ENCODE results near the gene RAB1A. TPM values are rescaled to one million over a fixed set of nuclear protein-coding genes. Genes with fewer than 3 reads are reported as not detected.
A peak's percentile ranks its signal among the peaks of the same experiment; 100 is the strongest.

Gene RAB1A
- total RNA-seq, 1 donor from 2014 or later, result 88.6 TPM

GRCh38 chr2:65120990-65121693 is 8.8 kb downstream of the RAB1A start:
- no peak for DNase-seq (ENCODE audit: low read depth)
- TF ChIP-seq, protein P1, sequence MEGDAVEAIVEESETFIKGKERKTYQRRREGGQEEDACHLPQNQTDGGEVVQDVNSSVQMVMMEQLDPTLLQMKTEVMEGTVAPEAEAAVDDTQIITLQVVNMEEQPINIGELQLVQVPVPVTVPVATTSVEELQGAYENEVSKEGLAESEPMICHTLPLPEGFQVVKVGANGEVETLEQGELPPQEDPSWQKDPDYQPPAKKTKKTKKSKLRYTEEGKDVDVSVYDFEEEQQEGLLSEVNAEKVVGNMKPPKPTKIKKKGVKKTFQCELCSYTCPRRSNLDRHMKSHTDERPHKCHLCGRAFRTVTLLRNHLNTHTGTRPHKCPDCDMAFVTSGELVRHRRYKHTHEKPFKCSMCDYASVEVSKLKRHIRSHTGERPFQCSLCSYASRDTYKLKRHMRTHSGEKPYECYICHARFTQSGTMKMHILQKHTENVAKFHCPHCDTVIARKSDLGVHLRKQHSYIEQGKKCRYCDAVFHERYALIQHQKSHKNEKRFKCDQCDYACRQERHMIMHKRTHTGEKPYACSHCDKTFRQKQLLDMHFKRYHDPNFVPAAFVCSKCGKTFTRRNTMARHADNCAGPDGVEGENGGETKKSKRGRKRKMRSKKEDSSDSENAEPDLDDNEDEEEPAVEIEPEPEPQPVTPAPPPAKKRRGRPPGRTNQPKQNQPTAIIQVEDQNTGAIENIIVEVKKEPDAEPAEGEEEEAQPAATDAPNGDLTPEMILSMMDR (conservative IDR thresholded peaks at IDR 0.05; ENCODE audit: low read depth, low read length), result no peak
- H3K4me3 ChIP-seq (ENCODE audit: low read depth, low read length), result no peak overlapping the region

- TF ChIP-seq, protein P1 (conservative IDR thresholded peaks at IDR 0.05; ENCODE audit: low read depth, low read length), result peak; percentile 23
- no peak for DNase-seq (ENCODE audit: low read depth)
- no peak overlapping the region for H3K4me3 ChIP-seq (ENCODE audit: low read depth, low read length)
Measured at GRCh38 chr2:65116645-65117044, 13.3 kb downstream of the RAB1A start.

DNA sequence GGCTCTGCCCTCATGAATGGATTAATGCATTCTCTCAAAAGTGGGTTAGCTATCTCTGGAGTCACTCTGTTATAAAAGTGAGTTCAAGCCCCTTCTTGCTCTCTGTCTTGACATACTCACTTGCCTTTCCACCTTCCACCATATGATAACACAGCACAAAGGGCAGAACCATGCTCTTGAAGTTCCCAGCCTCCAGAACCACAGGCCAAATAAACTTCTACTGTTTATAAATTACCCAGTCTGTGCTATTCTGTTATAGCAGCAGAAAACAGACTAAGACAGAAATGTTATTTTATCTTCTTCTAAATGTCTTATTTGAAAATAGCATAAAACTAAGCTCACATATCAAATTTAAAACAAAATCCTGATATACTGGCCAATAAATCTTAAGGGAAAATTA is 15.0 kb downstream of the RAB1A start:
- DNase-seq (ENCODE audit: low read depth), result no peak
- H3K4me3 ChIP-seq (ENCODE audit: low read depth, low read length), result no peak overlapping the region

GRCh38 chr2:65113816-65114215 is 16.1 kb downstream of the RAB1A start:
- H3K4me3 ChIP-seq (ENCODE audit: low read depth, low read length), result no peak overlapping the region
- TF ChIP-seq, protein P1 (conservative IDR thresholded peaks at IDR 0.05; ENCODE audit: low read depth, low read length), result no peak
- DNase-seq (ENCODE audit: low read depth), result no peak

More for the DNA sequence above, 15.0 kb downstream of the RAB1A start:
- TF ChIP-seq, protein P1 (conservative IDR thresholded peaks at IDR 0.05; ENCODE audit: low read depth, low read length), result no peak

DNA sequence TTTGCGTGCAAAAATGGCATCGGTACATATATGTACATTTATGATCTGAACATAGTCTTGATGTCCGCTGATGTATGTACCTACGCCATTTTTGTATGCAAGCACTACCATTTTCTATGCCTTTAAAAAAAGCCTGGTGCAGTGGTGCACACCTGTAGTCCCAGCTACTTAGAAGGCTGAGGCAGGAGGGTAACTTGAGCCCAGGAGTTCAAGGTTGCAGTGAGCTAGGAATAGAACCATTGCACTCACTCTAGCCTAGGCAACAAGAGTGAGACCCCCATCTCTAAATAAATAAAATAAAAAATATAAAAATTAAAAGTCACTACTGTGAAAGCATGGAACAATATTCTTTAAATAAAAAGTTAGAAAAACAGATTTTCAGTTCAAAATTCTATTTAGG is 16.7 kb downstream of the RAB1A start:
- no peak for DNase-seq (ENCODE audit: low read depth)
- no peak overlapping the region for H3K4me3 ChIP-seq (ENCODE audit: low read depth, low read length)
- TF ChIP-seq, protein P1 (conservative IDR thresholded peaks at IDR 0.05; ENCODE audit: low read depth, low read length), result no peak

DNA sequence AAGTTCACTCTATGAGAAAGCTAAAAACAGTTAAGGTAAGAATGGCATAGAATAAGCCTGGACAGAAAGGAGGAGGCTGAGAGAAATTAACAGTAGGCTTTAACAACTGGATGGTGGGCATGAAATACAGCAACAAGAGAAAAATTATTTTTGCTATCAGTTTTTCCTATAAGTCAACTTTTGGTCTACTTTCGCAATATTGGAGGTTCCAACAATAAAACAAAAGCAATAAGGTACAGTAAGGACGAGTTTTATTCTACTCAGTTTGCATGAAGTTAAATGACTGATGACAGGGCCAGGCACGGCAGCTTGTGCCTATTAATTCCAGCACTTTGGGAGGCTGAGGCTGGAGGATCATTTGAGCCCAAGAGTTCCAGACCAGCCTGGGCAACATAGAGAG is 17.3 kb downstream of the RAB1A start:
- no peak for DNase-seq (ENCODE audit: low read depth)
- TF ChIP-seq, protein P1 (conservative IDR thresholded peaks at IDR 0.05; ENCODE audit: low read depth, low read length), result no peak
- H3K4me3 ChIP-seq (ENCODE audit: low read depth, low read length), result no peak overlapping the region

DNA sequence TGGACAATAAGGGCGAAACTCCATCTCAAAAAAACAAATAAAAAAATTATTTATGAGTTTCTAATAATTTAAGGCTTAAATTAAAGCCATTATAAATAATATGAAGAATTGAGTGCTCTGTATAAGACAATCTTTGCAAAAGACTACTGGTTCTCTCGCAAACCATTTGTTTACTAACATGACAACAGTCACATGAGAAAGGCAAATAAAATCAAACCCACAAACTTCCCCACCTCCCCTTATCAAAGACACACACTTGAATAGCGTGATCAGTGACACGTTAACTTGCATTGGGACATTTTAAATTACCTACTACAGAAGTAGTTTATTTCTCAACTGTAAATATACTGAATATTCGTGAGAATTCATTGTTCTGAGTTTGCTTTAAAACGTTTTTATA is 21.1 kb downstream of the RAB1A start:
- DNase-seq (ENCODE audit: low read depth), result no peak
- TF ChIP-seq, protein P1 (conservative IDR thresholded peaks at IDR 0.05; ENCODE audit: low read depth, low read length), result no peak
- no peak overlapping the region for H3K4me3 ChIP-seq (ENCODE audit: low read depth, low read length)

Measured in epithelial cell of proximal tubule (primary cell).